ENCODE data around the gene TLR8.
"Not testable (repeated sequence)": the region's sequence is repeated elsewhere in the genome, so short reads cannot be mapped to it uniquely, and the experiment has no call there.

The TLR8 gene

DNA sequence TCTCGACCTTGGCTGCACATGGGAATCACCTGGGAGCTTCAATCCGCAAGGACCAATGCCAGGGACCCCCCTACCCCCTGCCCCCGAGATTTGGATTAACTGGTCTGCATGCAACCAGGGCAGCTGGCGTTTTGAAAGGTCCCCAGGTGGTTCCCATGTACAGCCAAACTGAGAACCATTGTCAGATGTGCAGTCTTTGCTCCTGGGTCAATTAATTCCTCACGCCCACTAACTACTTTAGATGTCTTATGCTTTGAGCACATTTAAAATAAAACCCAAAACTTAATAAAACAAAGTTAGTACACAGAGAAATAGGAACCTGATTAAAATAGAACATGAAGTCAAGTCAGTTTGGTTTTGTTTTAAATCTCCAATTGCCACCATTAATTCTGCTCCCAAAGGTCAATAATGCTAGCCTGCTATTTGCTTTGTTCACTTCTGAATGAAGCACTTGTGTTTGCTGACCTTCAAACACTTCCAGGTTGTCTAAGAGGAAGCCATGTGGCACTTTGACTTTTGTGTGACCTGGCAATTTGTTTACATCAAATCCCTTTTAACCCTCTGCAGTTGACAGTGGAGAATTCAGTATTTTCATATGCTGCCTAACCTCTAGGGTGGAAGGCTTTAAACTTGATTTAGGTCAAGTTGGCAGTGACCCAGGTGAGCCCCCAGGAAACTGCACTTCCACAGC is 41.3 kb downstream of the TLR8 start:
- DNase-seq: no peak

DNA sequence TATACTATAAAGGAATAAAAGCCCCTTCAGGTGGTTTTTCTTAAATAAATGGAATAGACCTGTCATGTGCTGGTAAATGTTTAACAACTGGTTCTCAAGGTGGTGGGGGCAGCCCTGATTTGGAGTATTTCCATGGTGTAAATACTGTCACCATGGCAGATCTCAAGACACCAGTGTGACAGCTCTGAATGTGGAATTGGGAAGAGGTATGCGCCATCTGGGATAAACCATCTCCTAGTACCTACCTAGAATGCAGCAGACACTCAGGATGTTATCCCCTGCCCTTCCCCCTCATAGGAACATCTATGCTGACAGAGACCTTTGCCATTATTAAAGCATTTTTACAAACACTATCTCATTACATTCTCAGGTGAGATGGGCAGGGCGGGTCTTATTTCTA is 42.1 kb downstream of the TLR8 start:
- no peak for DNase-seq

DNA sequence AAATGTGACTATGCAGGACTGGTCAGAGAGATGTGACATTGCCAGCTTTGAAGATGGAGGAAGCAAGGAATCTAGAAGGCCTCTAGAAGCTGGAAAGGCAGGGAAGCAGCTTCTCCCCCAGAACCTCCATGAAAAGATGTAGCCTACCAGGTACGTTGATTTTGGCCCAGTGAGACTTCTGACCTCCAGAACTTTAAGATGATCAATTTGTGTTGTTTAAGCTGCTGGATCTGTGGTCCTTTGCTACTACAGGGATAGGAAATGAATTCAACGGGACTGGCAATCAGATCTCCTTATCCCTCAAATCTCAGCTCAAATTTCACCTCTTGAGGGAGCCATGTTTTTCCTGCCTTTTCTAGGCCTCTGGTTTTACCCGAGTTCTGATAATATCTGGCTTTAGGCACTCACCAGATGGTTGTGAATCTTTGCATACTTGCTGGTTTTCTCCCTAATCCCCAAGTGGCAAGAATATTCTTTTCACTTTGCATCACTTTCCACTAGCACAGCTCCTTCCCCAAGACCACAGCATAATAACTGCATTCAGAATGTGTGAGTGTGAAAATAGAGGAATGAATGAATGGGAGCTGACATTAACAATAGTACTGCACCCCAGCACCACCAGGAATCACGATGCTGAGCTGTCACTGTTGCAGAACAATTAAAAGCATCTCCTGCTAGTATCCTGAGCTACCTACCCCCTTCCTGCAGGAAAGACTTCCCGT is 42.9 kb downstream of the TLR8 start:
- peak; percentile 90 for DNase-seq

DNA sequence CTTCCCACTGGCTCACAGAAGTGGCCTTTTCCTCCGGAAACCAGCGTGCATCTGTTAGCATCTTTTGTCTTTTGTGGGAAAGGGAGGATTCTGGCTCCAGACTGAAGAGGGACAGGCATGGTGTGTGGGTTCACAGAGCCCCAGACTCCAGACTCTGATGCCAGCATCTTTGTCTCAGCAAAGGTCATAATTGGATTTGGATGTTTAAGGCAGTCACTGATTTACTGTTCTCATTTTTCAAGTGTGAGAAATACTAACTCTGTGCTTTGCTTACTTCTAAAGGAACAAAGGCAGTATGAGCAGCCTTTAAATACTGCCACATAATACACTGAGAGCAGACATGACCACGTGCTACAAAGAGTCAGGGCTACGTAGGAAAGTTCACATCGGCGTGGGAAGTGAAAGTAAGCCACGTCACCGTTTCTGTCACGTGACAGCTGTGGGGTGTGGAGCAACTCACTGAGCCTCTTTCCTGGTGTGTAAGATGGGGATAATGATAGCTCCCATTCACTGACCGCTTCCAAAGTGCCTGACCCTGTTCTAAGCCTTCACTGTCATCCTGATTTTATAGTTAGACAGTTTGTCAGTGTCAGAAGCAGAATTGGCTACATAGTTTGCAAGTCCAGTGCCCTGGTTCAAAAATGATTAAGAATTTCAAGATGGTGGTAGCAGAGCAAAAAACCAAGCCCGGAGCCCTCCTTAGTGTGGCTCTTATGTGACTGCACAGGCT is 43.7 kb downstream of the TLR8 start:
- peak; percentile 90 for DNase-seq

DNA sequence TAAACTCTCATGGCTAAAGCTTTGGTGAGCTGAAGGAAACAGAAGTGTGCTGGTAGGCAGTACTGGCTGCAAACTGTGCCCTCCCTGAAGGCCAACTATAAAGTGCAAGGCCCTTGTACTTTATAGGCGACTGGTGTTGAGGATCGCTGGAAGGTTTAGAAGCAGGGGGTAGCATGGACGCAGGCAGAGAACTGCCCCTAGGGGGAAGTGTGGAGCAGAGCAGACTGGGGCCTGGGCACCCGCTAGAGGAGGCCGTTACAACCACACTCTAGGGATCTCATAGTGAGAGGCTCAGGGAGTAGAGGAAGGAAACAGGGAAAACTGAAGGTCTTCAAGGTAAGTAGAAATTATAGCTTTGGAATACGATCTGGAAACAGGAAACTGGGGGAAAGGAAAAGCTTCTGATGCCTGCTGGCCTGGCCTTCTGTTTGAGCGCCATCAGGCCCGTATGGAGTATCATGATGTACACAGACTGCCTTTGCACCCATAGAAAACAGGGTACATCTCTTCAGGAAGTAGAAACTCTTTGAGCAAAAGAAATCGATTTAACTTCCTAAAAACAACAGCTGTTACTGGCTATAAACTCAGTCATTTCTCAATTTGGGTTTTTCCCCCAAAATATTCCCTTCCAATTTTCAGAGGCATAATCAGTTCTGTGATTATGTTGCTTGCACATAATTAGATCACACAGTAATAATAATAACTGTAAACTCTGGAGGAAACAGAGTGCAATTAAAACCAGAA is 44.6 kb downstream of the TLR8 start:
- DNase-seq: peak; percentile 25

DNA sequence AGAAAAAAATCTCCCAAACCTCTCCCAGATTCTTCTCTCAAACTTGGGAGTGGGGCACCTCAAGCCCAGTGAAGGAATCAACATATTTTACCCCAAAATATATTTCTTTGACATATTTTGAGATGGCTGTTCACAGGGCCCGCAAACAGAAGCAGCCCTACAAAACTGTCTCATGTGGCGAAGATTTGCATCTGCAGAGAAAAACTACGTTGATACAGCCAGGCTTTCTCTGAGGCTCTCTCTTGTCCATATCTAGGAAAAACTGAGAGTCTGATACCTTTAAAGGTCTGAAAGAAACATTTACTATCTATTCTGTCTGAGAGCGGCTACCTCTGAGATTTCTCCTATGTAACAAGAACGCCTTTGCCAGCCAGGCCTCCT is 45.2 kb downstream of the TLR8 start:
- no peak for DNase-seq

DNA sequence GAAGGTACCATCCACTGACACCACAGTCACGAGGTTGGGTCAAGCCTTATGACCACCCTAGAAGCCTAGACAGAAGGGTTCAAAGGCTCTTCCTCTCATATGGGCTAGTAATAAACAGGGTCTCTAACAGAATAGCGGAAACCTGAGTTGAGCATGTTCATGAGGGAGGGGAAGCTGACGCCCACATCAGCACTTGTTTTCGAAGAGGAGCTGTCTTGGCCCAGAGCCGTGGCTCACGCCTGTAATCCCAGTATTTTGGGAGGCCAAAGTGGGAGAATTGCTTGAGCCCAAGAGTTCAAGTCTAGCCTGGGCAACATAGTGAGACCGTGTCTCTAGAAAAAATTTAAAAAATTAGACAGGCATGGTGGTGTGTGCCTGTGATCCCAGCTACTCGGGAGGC is 47.0 kb downstream of the TLR8 start:
- DNase-seq: no peak

DNA sequence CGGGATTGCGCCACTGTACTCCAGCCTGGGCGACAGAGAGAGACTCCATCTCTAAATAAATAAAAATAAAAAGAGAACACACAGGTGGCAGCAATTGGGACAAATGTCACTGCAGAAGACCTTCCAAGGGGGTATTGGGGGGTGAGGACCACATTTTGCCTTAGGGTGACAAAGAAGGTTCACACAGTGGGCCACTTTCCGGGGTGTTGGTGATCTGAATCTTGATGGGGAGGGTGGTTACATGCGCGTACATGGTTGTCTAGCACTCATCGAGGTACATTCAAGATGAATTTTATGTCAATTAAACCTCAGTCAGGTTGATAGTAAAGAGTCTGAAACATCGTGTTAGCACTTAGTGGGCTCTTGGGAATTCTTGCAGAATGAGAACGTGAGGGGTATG is 48.0 kb downstream of the TLR8 start:
- DNase-seq: no peak

DNA sequence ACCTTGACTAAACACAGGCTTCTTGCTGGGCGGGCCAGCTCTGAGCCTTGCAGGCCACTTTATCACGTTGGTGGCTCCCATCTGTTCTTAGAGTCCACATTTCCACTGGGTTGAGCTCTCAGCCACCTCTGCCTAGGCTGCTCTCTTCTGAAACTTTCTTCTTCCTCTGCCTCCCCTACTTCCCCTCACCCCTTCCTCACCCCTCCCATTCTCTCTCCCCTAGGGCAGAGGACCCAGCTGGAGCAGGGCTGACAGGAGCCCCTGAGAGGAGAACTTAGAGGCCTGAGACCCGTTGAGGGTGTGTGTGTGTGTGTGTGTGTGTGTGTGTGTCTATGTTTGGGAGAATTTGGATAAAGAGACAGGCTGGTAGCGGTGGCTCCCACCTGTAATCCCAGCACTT is 48.6 kb downstream of the TLR8 start:
- no peak for DNase-seq

DNA sequence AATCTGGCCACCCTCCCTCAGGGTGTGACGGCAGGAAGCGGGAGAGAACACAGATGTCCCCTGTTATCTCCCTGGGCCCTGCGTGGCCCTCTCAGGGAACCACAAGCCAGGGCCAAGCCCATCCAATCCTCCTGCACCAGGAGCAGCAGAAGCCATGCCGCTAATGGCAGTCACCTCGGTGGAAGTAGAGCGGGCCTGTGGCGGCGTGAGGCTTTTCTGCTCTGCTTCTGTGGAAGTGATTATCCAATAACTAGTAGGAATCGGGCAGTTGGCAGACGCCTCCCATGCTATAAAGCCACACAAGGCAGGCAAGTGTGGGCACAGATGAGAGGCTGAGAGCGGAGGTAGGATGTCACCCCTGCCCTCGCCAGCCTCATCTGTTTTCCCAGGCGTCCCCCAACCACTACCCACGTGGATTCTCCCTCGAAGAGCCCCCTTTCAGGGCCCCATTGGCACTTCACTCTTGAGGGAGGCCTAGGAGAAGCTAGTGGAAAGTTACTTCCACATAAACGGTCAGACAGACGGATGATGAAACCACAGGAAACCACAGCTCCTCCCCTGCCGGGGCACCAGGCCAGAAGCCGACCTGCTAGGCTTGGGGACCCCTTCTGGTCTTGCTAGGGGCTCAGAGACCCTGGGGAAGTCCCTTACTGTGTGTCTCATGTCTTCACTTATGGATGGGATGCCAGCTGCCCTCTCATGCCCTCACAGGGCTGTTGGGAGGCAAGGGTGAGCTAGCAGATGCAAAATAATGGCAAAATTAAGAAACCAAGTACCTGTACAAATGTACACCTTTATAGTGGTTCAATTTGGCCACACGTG is 49.7 kb downstream of the TLR8 start:
- peak; percentile 90 for DNase-seq

DNA sequence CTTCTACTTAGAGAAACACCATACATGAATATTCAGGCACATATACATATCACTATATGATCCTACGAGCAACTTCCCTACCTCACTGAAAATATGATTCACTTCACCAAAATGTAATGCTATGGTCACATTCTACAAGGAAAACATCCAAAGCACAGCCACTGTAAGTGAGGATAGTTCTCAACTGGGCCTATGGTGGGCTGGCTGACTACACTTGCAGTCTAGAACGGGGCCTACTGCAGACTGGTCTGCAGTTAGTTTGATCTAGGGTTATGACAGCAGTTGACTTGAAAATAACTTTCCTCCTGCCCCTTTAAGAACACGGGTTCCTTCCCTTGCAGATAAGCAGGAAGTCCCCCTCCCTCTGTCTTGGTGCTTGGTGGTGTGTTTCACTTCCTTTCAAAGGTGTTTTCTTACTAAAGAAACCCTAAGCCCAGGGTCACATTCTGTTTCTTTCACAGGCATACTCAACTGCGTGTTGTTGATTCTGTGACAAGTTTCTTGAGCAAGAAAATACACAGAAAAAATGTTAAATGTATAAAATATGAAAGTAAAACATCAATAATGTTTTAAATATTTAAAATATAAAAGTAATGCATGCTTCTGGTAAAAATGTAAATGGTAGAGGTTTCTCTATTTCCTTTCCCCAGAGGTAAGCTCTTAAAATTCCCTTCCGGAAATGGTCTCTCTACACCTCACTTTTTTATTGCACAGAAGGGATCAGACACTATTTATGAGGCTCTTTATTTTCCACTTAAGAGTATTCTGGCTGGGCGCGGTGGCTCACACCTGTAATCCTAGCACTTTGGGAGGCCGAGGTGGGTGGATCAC is 50.5 kb downstream of the TLR8 start:
- DNase-seq: peak; percentile 71

DNA sequence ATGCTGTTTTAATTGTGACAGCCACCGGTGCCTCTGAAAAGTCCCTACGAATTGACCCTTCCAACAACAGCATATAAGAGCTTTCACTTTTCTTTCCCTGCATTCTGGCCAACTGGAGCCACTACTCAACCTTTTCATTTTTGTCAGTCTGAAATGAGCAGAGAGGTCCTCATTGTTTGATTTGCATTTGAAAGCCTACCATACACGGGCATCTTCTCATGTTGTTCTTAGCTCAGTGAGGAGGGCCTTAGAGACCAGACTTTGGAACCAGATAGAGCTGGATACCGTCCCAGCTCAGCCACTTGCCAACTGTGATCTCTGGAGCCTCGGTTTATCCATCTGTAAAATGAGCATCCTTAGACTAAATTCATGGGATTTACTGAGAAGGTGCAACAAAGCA is 51.6 kb downstream of the TLR8 start:
- DNase-seq: no peak

DNA sequence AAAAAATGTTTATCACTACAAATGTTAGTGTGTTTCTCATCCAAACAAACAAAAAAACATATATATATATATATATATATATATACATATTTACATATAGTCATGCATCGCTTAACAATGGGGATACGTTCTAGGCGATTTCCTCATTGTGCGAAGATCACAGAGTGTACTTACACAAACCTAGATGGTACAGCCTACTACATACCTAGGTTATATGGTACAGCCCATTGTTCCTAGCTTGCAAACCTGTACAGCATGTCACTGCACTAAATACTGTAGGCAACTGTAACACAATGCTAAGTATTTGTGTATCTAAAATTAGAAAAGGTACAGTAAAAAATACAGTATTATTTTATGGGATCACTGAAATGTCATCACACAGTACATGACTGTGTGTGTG is 52.0 kb downstream of the TLR8 start:
- DNase-seq: no peak

DNA sequence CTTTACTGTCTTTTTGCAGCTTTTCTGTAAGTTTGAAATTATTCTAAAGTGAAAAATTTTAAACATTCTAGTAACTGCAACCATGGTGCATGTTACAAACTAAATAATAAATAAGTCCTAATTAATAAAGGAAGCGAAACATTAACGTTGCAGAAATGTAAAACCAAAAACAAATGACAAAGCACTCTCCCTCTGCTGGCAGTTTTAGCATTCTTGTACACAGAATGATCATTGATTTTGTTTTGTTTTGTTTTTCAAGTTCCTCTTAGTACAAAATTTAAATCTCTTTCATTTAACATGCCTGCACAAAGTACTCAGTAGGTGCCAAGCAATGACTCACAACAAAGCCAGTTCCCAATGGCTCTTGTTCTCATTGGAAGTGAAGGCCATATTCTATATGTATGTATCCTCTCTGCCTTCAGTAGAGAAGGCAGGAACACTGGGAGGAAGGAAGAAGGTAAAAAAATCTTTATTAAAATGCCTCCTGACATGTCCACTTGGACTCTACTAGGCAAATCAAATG is 54.8 kb downstream of the TLR8 start:
- no peak for DNase-seq

DNA sequence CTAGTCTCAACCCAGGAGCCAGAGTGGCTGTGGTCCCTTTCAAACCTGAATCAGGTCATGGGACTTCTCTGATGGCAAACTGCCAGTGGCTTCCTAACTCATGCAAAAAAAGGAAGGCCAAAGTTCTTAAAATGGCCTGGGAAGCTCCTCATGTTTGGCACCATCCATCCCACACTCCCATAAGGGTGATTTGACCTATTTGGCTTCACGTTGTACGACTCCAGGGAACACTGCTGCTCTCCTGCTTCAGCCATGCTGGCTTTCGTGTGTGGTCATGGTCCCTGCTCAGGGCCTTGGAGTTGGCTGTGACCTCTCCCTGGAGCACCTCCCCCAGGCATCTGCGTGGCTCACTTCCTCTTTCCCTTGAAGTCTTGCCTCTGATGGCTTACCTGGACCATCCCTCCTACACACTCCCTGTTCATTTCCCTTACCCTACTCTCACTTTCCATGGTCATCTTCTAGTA is 55.7 kb downstream of the TLR8 start:
- DNase-seq: no peak

DNA sequence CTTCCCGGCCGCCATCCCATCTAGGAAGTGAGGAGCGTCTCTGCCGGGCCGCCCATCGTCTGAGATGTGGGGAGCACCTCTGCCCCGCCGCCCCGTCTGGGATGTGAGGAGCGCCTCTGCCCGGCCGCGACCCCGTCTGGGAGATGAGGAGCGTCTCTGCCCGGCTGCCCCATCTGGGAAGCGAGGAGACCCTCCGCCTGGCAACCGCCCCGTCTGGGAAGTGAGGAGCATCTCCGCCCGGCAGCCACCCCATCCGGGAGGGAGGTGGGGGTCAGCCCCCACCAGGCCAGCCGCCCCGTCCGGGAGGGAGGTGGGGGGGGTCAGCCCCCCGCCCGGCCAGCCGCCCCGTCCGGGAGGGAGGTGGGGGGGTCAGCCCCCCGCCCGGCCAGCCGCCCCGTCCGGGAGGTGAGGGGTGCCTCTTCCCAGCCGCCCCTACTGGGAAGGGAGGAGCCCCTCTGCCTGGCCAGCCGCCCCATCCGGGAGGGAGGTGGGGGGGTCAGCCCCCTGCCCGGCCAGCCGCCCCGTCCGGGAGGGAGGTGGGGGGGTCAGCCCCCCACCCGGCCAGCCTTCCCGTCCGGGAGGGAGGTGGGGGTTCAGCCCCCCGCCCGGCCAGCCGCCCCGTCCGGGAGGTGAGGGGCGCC is 56.9 kb downstream of the TLR8 start:
- DNase-seq: not testable (repeated sequence)

DNA sequence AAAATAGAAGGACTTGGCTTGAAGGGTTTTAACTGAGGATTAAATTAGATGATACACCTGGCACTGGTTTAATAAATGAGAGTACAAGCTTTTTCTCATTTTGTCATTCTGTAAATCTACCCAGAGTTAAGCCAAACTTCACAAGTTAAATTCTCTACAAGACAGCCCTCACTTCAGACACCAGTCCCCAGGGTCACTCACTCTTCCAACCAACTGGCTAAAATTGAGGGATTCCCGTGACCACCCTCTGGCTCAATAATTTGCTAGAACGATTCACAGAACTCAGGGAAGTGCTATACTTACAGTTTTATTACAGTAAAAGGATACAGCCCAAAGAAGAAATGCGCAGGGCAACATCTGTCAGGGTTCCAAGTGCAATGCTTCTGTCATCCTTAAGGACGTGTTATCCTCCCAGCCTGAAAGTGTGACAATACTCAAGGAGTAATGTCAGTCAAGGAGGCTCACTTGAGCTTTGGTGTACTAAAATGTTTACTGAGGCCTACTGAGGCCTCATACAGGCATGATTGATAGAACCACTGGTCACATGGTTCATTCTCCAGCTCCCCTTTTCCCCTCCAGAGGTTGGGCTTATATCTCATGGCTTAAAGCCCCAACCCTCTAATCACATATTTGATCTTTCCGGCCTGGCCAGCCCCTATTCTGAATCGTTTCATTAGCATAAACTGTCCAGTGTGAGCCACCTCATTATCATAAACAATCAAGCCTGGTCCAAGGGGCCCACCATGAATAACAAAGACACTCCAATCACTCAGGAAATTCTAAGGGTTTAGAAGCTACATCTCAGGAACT is 58.9 kb downstream of the TLR8 start:
- no peak for DNase-seq

DNA sequence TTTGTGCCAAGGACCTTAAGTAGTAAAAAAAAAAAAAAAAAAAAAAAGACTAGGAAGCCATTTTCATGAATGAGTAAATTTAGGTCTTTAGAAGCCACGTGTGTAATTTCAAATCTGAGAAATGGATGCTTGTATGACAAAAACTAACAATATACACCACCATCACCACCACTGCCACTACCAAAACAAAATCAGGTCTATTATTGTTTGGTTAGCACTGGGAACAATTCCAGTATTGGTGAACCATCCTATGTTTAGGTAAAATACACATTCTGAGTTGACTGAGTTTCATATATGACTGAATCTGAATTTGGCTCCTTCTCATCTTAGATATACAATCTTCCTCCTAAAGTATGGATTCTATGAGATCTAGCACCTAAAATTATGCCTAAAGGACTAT is 59.7 kb downstream of the TLR8 start:
- DNase-seq: no peak

DNA sequence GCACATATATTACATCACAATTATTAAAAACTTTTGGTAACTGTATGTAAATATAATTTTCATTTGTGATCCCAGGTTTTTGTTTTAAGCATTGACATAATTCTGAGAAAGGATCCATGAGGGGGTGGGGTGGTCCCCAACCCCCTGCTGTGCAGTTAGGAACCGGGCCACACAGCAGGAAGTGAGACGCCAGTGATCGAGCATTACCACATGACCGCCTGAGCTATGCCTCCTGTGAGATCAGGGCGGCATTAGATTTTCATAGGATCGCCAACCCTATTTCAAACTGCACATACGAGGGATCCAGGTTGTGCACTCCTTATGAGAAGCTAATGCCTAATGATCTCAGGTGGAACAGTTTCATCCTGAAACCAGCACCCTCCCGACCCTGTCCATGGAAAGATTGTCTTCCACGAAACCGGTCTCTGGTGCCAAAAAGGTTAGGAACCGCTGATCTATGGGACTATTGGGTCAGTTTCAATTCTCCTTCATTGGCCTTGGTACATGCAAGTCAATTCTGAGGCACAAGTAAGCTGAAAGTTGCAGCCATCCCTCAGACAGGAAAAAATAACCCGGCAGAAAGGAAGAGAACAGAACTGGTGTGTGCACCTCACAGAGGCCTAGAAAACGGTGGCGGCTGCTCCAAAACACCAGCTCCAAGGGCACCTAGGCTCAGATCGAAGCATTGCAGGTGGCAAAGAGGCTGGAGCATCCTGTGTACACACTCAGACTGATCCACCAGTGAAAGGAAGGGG is 61.5 kb downstream of the TLR8 start:
- DNase-seq: no peak

Data from fibroblast of skin of abdomen (primary cell).